ENCODE data around the gene HADHB. TPM values are rescaled to one million over a fixed set of nuclear protein-coding genes. Genes with fewer than 3 reads are reported as not detected.
A peak's percentile ranks its signal among the peaks of the same experiment; 100 is the strongest.
"Not testable (repeated sequence)": the region's sequence is repeated elsewhere in the genome, so short reads cannot be mapped to it uniquely, and the experiment has no call there.

Gene HADHB
- polyA plus RNA-seq, 4 donors: 151 to 194 (median 167) TPM

DNA sequence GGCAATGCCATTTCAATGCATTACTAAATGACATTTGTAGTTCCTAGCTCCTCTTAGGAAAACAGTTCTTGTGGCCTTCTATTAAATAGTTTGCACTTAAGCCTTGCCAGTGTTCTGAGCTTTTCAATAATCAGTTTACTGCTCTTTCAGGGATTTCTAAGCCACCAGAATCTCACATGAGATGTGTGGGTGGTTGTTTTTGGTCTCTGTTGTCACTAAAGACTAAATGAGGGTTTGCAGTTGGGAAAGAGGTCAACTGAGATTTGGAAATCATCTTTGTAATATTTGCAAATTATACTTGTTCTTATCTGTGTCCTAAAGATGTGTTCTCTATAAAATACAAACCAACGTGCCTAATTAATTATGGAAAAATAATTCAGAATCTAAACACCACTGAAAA lies 45.3 kb downstream of the HADHB start:
- no peak for DNase-seq (ENCODE audit: low read depth in 4 of 4, low spot score in 2 of 4)

DNA sequence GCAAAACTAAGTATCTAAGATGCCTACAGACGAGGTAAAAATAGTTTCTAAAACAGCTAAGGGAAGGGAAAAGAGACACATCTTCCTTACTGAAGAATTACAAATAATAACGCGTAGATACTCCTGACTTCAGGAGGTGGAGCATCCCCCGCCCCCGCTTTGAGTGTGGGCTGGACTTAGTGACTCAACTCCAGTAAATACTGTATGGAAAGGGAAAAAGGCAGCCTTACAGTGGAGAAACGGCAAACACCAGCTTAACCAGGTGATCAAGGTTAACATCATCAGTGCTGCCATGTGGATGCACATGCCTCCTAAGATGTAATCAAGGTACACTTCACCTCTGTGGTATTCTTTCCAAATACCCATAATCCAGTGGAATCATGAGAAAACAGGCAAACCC lies 47.9 kb downstream of the HADHB start:
- no peak for DNase-seq (ENCODE audit: low read depth in 4 of 4, low spot score in 2 of 4)

DNA sequence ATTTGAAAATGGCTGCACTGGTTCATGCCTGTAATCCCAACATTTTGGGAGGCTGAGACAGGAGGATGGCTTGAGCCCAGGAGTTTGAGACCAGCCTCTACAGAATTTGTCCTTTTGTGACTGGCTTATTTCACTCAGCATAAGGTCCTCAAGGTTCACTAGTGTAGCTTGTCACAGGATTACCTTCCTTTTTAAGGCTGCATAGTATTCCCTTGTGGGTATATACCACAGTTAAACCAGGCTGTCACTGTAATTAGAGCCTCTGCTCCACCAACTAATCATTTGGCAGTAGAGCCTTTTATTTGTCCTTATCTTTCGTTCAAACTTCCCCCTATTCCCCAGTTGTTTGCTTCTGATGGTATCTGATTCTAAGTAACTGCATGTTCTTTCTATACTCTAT lies 50.8 kb downstream of the HADHB start:
- no peak for DNase-seq (ENCODE audit: low read depth in 4 of 4, low spot score in 2 of 4)

DNA sequence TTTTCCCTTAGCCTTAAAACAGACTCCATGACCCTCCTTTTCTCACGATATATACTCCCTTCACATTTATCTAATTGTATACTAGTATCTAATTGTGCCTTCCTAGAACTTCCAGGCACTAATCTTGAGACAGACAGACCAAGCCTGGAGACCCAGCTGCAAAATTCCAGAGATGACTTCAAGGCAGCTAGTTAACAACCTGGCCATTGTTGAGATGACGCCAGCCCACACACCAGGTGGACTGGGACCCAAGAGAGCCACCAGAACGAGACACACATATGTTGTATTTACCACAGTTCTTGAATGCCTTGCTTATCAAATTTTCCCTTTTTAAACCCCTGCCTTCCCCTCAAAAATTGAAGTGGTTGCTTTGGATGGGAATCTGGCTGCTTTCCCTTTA lies 52.3 kb downstream of the HADHB start:
- no peak for DNase-seq (ENCODE audit: low read depth in 4 of 4, low spot score in 2 of 4)

DNA sequence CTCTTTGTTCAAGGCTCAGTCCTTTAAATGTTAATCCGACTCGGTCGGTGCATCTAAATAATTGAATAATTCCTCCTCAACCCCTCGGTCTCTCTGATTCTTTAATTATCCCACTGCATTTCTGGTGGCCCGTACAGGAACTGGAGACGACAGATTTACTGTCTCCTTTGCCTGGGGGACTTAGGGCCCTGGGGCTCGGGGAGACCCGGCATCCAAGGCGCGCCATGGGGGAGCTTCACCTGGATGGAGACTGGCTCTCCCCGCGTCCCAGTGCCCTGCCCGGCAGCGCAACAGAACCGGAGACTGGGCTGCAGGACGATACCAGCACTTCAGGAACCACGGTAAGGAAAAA lies 53.5 kb downstream of the HADHB start:
- no peak for DNase-seq (ENCODE audit: low read depth in 4 of 4, low spot score in 2 of 4)

DNA sequence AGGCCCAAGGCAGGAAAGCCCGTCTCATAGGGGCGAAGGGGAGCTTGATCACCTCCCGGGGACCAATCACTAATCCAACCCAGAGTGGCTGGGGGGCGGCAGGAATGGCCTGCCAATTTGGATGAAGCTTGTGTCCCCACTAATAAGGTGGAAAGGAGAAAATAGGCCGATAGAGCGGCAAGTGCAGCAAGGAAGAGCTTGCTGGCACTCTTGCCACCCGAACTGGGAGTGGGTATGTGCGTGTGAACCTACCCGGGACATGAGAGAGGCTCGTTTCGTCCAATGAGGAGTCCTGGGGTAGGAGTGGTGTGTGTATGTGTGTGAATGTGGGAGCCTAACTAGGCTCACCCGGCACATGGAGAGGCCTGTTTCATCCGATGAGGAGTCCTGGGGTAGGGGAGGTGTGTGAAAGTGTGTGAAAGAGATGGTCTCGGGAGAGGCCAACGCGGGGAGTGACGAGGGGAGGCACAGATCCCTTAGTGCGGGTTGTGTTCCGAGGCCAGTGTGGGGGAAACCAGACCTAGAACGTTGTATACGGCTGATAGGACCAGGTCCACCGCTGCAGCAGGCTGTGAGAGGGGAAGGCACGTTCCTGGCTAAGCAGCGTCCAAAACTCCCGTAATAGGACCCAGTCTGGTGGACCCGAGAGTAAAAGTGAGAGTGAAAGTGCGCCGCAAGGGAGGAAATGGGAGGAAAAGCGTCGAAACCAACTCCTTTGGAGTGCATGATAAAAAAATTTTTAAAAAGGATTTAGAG lies 54.1 kb downstream of the HADHB start:
- peak in 2 of 4 donors; percentile 44 to 56 for DNase-seq (ENCODE audit: low read depth in 4 of 4, low spot score in 2 of 4)

DNA sequence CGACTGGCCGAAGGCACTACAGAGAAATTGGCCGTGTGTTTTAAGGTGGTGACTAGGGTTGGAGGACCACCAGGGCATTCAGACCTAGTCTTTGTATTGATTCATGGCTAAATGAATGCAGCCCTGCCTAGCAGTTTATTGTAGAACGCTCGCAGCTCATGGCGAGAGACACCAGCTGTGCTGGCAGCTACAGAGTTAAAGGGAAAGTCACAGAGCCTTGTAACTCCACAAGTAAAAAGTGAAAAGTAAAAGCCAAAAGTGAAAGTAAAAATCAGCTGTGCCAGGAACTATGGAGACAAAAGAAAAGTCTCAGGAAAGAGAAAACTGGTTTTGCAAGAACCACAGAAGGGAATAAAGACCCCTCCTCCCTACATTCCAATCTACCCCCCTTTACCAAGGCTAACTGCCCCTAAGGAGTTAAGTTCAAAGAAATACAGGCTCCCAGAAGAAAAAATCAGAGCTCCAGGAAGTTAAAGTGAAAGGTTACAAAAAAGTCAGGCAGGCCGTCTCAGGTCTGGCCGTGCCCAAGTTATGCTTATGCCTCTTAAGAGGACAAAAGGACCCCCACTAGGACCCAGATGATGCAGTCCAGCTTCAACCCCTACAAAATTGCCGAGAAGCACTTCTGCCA lies 54.8 kb downstream of the HADHB start:
- peak in 3 of 4 donors; percentile 65 to 75 (median 71) for DNase-seq (ENCODE audit: low read depth in 4 of 4, low spot score in 2 of 4)

DNA sequence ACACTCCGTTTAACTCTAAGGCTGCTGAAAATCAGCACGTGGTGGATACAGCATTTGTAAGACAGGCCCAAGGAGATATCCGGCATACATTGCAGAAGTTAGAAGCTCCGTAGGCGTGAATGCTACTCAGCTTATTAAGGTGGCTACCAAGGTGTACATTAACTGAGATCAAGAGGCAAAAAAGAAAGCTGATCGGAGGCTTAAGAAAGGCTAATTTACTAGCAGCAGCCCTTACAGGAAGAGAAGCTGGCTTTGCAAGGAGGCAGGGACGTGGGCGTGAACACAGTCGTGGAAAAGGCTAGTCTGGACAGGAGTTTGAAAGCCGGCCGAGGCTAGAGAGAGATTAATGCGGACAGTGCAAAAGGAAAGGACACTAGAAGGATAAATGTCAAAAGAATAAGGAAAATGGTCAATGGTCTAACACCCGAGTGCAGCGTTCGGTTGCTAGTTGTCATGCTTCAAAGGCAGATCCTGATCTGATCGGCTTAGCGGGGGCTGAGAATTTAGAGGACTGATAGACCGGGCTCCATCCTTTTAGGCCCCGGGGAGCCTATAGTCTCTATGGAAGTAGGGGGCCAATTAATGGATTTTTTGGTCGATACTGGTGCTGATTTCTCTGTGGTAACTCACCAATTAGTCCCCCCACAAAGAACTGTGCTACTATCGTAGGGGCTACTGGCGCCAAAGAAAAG lies 55.6 kb downstream of the HADHB start:
- DNase-seq (ENCODE audit: low read depth in 4 of 4, low spot score in 2 of 4): peak in 2 of 4 donors; percentile 24 to 48

DNA sequence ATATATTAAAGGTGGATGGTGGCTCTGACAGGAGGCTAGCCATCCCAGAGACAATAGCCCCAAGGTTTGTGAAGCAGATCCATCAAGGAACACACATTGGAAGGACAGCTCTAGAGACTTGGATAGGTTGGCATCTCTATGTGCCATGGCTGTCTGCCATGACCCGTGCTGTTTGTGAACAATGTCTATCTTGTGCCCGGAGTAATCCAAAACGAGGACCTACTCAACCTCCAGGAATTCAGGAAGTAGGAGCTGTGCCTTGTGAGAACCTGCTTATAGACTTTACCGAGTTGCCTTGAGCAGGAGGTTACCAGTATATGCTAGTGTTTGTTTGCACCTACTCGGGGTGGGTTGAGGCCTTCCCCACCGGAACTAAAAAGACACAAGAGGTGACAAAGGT lies 58.1 kb downstream of the HADHB start:
- no peak for DNase-seq (ENCODE audit: low read depth in 4 of 4, low spot score in 2 of 4)

DNA sequence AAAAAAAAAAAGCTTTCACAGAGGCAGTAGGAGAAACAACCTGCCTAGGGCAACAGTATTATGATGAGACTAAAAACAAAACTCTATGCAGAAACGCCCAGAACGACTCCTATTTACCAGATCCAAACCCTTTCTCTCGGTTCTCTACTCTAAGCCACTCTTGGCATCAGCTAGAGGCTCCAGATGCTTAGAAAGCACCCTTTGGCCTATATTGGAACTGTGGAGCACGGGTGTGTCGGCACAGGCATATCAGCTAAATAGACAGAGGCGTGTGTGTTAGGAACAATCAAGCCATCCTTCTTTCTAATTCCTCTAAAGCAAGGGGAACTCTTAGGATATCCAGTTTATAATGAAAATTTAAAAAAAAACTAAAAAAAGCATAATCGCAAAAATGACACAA lies 60.4 kb downstream of the HADHB start:
- DNase-seq (ENCODE audit: low read depth in 4 of 4, low spot score in 2 of 4): not testable (repeated sequence)

DNA sequence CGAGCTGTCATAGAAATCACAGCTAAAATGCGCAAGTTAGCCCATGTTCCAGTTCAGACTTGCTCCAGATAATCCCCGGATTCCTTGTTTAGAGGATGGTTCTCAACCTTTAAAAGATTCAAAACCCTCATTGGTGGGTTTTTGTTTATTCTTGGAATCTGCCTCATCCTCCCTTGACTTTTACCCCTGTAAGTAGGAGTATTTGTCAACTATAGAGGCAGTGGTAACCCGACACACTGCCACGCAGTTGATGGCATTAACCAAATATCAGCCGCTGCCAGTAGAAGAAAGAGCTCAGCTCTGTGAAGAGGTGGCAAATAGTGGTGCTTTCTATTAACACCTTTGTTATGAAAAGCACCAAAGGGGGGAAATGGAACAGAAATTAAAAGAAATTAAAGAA lies 60.8 kb downstream of the HADHB start:
- peak in 1 of 4 donors; percentile 17 for DNase-seq (ENCODE audit: low read depth in 4 of 4, low spot score in 2 of 4)

DNA sequence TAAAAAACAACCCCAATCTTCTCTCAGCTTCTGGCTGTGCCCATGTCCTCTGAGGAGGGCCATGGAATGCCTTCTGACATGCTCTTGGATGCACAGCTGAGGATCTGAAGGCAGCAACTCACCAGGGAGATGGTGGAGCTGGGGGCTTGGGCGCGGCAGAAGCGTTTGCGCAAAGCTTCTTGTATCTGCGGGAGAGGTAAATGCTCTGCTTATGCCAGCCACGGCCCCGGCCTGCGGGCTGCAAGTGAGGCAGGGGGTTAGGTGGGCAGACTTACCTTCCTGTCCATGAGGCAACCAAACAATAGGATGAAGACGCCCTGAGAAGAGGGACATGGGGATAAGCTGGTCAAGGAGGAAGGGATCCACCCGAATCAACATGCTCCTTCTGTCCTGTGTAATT lies 65.2 kb downstream of the HADHB start:
- DNase-seq (ENCODE audit: low read depth in 4 of 4, low spot score in 2 of 4): no peak

DNA sequence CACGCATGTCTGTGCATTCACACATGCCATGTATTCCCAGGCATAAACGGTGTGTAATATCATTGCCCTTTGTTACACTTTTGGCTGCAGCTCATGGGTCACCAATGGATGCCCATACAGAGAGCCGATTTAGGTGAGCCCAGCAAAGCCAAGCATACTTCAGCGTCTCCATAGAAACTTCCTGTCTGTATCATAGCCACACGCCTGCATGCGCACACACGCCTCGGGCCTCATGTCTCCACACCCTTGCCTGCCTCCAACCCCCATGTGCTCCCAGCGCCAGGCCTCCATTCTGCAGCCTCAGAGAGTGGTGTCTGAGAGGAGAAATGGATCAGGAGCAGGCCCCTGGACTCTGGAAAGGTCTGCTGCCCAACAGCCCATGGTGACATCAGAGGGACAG lies 67.7 kb downstream of the HADHB start:
- no peak for DNase-seq (ENCODE audit: low read depth in 4 of 4, low spot score in 2 of 4)

DNA sequence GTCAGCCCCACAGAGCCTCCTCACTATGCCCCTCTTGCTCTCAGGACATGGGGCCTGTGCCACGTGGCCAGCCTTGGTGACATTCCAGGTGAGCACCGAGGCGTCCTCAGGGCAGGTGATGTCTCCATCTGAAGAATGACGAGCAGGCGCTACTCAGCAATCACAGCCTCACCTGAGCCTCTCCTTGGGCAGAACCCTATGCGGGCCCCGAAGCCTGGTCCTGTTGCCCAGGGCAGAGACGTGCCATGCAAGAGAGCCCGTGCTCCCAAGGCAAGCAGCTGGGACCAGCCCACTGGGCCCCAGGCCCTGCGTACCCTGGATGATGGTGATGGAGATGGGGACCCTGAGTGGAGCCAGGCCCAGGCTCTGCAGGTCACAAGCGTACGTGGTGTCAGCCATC lies 68.7 kb downstream of the HADHB start:
- DNase-seq (ENCODE audit: low read depth in 4 of 4, low spot score in 2 of 4): no peak

DNA sequence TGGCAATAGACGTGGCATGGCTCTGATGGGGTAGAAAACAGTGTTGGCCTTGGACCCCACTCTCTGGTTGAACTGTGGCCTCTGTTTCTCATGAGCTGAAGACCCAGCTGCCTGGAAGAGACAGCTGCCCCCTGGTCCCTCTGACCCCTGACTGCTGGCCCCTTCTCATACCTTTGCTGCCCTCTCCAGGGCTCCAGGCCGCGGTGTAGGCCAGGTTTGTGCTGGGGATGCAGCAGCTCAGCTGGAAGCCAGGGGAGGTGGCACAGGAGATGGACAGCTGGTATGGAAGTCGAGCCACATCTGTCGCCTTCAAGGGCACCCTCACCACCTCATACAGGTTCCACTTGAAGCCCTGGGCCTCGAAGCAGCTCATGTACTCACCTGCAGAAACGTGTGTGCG lies 69.5 kb downstream of the HADHB start:
- DNase-seq (ENCODE audit: low read depth in 4 of 4, low spot score in 2 of 4): no peak

DNA sequence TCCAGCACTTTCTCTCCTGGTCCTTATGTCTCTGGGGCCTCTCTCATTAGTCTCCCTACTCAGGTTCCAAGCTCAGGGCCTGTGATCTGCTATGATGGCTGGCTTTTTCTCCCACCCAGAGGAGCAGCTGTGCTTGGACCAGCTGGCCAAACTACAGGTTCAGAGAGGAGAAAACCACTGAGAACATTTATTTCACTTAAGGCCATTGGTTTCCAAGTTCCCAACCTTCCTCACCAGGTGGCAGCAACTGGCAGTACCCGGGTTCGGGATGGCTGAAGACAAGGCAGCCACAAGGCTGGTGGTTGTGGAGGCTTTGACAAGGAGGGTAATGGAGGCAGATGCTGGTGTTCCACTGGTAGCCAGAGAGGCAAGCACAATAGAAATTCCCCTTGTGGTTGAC lies 71.3 kb downstream of the HADHB start:
- no peak for DNase-seq (ENCODE audit: low read depth in 4 of 4, low spot score in 2 of 4)

DNA sequence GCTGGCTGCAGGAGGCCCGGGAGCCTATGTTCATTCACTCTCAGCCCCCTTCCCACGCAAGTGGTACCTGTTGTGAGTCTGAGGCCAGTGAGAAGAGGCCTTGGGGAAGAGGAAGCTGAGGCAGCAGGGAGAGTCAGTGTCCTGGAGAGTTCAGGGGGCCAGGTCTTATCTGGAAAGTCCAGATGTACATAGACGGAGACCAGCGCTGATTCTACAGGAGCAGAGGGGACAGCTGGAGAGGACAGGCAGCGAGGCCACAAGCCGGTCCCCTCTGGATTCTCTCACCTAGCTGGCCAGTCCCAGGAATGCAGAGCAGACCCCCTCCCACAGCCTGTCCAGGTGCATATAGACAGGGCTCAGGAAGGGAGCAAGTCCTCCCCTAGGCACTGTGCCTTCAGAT lies 72.1 kb downstream of the HADHB start:
- DNase-seq (ENCODE audit: low read depth in 4 of 4, low spot score in 2 of 4): no peak

DNA sequence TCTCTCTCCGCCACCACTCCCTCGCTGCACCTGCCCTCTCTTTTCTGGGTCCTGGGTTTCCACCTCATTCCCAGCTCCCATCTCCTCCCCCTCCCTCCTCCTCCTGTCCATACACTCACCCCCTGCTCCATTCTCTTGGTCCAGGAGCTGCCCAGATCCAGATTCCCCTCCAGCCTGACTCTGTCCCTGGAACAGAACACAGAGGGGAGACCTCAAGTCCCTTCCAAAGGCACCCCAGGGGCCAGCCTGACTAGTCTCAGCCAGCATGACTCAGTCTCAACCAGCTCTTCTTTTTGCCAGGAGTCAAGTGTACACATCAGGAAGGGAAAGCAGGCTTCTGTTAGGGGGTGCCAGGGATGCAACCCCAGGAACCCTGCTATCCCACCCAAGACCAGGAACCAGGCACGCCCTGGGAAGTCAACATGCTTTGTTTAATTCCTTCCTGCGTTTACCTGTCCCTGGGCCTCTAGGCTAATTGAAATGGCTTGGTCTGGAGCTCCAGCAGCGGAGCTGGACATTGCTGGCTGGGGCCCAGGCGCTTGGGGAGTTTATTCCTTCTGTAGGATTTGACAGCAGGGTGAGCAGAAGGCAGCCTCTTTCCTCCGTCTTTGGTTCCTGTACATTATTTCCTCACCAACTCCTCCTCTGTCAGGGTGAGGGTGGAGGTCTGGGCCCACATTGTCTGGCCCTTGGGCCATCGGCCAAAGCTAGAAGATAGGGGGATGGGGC lies 72.8 kb downstream of the HADHB start:
- no peak for DNase-seq (ENCODE audit: low read depth in 4 of 4, low spot score in 2 of 4)

DNA sequence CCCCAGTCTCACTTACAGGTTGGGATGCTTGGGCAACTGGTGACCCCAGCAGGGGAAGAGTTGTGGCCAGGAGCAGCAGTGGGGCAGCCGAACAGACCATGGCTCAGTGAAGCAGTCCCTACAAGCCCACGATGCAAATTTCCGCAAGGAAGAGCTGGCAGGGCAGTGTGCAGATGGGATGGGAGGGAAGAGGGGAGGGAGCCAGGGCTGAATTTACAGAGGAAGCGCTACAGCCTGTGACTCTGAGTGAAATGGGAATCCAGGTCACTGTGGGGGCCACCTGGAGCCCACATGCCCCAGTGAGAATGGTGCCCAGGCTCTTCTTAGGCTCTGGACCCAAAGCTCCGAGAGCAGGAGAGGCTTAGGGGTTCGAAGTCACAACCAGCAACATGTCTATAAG lies 74.2 kb downstream of the HADHB start:
- DNase-seq (ENCODE audit: low read depth in 4 of 4, low spot score in 2 of 4): no peak

DNA sequence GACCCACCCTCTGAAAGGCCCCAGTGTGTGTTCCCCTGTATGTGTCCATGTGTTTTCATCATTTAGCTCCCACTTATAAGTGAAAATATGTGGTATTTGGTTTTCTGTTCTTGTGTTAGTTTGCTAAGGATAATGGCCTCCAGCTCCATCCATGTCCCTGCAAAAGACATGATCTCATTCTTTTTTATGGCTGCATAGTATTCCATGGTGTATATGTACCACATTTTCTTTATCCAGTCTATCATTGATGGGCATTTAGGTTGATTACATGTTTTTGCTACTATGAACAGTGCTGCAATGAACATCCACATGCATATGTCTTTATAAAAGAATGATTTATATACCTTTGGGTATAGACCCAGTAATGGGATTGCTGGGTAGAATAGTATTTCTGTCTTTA lies 79.7 kb downstream of the HADHB start:
- DNase-seq (ENCODE audit: low read depth in 4 of 4, low spot score in 2 of 4): not testable (repeated sequence)

DNA sequence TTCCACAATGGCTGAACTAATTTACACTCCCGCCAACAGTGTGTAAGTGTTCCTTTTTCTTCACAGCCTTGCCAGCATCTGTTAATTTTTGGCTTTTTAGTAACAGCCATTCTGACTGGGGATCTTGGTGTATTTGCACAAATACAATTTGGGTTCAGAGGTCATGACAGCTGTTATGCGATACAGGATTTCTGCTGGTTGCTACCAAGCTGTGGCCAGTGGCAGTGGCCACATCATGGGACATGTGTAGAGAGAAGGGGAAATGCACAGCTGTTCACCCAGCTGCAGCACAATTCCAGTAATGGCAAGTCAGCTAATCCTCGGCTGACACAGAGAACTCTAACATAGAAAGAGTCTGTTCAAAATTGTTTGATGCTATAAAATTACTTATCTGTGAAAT lies 80.2 kb downstream of the HADHB start:
- DNase-seq (ENCODE audit: low read depth in 4 of 4, low spot score in 2 of 4): no peak

Measured in left renal cortex interstitium (tissue), 4 donors.